Fibroblast of peridontal ligament (primary cell): ENCODE data around the gene RAB11FIP4.
A peak's percentile ranks its signal among the peaks of the same experiment; 100 is the strongest.

ENCODE experiments used
- DNase-seq: peaks from one replicate; pipeline ENCODE4 v3.0.0-alpha.2; 2010; ENCODE audit errors: extremely low read depth

The RAB11FIP4 gene

DNA sequence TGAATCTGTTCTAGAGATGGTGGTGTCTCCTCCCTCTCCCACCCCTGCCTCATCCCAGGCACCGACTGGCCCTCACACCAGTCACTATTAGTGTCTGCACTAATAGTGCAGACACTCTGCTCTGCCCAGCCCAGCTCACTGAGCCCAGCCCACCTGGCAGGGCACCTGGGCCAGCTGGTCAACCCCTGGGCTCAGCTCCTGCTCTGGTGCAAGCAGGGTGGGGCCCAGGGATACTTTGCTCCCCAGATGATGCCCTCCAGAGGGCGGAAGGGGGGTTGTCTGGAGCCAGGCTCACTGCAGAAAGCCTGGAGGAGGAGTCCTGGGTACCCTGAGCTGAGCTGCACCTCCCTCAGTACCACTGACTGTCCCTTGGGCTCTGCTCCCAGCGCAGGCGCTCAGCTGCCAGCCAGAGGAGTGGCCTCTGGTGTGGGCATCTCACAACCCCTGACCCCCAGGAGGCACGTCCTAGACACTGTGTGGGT, 14.5 kb downstream of the RAB11FIP4 start:
- no peak for DNase-seq

DNA sequence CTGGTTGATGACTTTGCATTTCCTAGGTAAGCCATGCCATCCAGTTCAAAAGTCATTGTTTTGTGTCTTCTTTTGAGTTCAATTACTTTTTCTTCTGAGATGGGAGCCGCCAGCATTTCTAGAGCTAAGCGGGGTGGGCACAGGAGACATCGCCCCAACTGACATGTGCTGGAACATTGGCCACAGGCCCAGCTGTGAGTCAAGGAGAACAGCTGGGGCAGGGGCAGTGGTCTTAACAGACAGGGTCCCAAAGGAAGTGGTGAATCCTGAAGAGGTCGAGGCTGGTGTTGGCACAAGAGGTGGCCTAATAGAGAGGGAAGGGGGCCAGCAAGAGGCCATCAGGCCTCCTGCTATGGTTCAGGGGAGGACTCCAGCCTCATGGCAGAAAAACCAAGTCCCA, 17.1 kb downstream of the RAB11FIP4 start:
- no peak for DNase-seq

DNA sequence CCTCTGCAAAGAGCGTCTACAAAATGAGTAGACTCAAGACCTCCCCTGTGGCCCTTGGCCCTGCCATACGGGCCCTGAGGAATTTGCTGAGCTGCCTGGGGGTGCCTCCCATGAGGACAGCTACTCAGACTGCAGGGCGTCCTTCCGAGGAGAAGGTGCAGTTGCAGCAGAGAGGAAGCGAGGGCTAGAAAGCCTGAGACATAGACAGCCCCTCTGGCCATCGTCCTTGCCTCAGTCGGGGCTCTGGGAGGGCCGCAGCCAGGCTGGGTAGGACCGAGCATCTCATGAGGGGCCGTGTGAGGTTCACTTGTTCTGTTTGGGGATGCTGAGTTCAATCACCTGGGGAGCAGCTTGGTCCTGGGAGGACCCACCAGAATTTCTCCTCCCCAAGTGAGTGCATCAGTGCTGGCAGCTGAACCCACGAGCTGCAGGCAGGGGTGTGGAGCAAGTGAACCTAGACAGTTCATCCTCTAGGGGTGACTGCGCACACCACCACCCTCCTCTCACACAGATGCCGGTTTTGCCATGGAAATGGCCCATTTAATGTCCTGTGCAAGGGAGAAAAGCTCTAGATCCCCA, 20.3 kb downstream of the RAB11FIP4 start:
- DNase-seq: no peak

- no peak for DNase-seq
Observed at GRCh38 chr17:31412511-31412910, 21.0 kb downstream of the RAB11FIP4 start.

- DNase-seq: no peak
Observed at GRCh38 chr17:31413081-31413799, 21.8 kb downstream of the RAB11FIP4 start.

GRCh38 chr17:31413874-31414549, 22.5 kb downstream of the RAB11FIP4 start:
- DNase-seq: peak; percentile 49

- no peak for DNase-seq
Observed at GRCh38 chr17:31414550-31414918, 23.1 kb downstream of the RAB11FIP4 start.

DNA sequence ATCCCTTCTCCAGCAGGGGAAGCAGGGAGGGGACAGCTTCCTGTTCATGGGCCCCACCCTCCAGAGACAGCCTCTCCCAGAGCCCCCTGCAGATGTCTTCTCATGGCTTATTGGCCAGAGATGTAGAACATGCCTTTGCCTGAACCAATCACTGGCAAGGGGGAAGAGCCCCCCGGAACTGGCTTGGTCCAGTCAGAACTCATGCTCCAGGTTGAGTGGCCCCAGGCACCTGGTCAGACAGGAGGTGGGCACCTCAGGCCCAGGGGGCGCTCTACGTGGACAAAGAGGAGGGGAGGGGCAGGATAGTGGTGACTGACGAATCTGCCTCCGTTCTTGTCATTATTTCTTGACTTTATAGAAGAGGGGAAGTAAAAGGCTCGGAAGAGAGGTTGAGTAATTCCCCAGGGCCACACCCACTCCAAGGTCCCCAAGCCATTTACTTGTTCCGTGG, 23.6 kb downstream of the RAB11FIP4 start:
- no peak for DNase-seq

- no peak for DNase-seq
Observed at GRCh38 chr17:31415640-31416502, 24.4 kb downstream of the RAB11FIP4 start.

DNA sequence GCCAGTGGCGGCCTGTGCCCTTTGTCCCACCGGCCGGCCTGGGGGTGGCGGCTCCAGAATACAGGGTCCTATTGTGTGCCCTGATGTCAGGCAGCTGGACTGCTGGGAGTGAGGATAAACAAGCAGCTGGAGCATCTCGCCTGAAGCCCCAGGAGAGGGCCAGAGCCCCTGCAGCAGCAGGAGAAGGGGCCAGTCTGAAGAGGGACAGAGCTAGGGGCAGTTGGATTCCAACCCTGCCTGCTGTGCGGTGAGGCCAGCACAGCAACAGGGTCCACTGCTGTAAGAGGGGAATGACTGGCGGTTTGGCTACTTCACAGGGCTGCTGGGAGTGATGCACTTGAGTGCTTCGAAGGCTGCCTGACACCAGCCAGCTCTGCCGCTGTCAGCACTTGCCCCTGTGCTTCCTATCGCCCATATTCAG, 25.0 kb downstream of the RAB11FIP4 start:
- DNase-seq: no peak

DNA sequence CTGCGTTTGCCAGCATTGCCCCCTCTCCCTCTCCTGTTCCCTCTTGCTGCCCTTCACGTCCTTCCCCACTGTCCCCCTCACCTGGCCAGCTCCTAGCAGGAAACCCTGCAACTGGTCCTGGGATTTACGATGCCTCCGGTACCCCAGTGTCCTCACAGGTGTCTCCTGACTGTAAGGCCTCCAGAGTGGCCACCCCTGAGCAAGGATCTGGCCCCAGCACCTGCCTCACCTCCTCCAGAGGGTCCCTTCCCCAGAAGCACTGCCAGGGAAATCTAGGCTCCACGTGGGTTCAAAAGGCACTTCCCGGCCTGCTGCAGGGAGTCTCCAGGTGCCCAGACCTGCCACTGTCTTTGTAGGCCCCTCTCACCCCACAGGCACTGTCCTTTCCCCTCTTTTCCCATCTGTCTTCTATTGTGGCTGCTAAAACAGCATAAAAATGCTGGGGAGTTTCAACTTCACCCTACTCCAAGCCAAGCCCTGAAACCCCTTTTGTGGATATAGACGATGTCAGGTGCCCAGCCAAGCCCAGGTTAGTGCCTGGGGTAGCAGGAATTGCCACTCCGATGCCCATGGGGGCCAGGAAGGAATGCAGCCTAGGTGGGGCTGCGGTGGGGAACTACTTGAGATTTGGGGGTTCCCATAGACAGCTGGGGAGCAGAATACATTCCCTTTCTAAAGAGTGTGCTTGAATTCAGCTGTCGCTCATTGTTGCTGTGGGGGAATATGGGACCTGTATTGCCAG, 25.7 kb downstream of the RAB11FIP4 start:
- DNase-seq: no peak

- no peak for DNase-seq
Observed at GRCh38 chr17:31418773-31419350, 27.4 kb downstream of the RAB11FIP4 start.

DNA sequence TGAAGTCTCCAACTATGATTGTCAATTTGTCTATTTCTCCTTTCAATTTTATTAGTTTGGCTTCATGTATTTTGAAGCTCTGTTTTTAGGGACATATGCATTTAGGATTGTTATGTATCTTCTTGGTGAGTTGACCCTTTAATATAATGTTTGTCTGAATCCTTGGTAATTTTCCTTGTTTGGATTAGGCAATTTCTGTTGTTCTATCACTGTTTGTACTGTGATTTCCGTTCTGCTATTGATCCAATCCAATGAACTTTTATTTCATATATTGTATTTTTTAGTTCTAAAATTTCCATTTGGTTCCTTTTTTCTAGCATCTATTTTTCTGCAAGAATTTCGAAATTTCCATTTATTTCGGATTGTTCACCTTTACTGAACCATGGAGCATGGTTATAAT, 31.0 kb downstream of the RAB11FIP4 start:
- no peak for DNase-seq

DNA sequence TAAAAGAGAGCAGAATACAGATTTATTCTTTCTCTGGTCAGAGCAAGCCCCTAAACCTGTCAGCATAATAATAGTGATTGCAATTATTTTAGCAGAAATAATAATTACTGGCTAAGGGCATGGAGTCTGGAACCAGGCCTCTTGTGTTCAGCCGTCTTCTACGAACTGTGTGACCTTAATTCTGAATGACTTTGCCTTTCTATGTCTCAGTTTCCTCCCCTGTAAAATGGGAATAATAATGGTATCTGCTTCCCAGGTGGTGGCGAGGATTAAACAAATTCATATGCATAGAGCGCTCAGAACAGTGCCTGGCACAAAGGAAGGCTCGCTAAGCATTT, 33.4 kb downstream of the RAB11FIP4 start:
- DNase-seq: no peak

DNA sequence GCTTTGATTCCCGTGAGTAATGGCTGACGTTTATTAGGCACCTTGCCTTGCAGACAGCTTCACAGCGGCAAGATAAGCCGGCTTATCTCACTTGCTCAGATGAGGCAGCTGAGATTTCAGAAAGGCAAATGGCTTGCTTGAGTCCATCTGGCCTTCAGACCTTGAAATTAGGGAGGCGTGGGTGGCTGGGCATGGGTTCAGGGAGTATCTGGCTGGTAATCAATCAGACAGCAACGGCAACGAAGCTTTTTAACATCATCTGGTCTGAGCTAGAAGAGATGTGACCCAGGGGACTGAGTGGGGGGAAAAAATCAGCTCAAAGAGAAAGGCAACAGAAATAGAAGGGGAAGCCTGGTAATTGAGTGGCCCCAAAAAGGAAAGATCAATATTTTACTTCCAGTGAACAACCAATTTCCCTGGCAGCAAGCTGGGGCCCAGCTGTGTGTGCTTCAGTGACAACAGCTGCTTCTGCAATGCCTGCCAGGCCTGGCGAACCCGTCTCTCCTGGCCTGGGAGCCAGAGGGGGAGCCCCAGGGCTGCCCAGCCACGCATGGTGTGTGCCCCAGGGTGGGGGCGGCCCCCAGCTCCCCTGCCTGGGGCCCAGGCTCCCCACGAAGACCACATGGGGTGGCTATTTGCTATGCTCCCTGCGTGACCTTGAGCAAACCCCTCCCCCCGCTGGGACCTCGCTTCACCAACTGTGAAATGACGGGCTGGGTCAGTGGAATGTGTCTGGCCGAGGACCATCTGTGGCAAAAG, 34.0 kb downstream of the RAB11FIP4 start:
- no peak for DNase-seq

DNA sequence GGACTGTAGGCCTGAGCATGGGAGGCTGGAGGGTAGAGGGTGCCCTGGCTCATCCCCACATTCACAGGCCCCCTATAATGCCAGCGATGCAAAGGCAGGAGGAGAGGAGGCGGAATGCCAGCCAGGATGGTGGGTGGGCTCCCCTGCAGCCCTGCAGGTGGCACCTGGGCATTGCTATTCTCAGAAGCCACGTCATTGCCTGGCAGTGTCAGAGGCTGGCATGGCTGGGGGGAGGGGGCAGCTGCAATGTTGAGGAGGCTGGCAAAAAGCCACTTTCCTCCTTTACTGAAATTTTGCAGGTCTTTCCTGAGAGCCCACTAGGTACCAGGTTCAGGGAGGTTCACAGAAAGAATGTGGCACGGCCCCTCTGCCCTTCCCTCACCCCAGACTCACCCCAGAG, 36.2 kb downstream of the RAB11FIP4 start:
- DNase-seq: no peak

GRCh38 chr17:31428111-31428510, 36.6 kb downstream of the RAB11FIP4 start:
- DNase-seq: no peak

- no peak for DNase-seq
Observed at GRCh38 chr17:31428512-31428911, 37.0 kb downstream of the RAB11FIP4 start.

DNA sequence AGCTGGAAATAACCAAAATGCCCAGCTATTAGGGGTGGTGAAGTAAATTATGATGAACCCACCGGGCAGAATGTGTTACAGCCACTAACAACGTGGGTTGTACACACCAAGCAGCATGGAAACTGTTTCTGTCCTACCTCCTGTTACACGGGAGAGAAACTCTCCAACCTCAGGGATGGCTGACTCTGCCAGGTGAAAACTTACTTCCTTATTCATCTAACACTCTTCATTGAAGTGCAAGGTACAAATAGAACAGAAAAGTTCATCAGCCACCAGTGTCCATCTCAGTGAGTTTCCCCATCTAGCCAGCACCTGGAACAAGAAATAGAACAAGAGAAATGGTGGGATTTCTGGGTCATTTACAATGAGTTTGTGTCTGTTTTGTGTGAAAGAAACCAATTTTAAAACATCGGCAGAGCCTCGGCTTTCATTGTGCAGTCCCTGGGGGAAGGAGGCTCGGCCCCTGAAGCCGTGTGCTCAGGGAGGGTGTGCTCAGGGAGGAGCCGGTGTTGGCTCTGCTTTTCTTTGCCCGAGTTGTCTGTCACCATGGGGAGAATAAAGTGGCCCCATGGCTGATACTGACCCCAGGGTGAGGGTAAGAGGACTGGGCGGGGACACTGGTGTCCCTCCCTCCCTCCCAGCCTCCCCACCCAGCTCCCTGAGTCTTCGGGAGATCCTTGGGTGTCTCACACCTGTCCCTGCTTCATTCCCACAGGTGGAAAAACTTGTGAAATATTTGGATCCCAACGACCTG, 39.8 kb downstream of the RAB11FIP4 start:
- no peak for DNase-seq
